Fibroblast of the conjunctiva (primary cell): ENCODE measurements around the gene SLC44A4.
"Not testable (repeated sequence)": the region's sequence is repeated elsewhere in the genome, so short reads cannot be mapped to it uniquely, and the experiment has no call there.

Experiments used
- DNase-seq: peaks from one replicate; pipeline ENCODE4 v3.0.0-alpha.2; 2010; ENCODE audit warnings: low read depth

Gene SLC44A4

GRCh38 chr6:31878726-31879125, at the start of gene SLC44A4:
TSS of gene SLC44A4 (minus strand) at chr6:31878997. CDS start at chr6:31878980, 17 bp downstream.
- no peak for DNase-seq

- no peak for DNase-seq
Observed at GRCh38 chr6:31928672-31928939, 49.8 kb upstream of the SLC44A4 start.

DNA sequence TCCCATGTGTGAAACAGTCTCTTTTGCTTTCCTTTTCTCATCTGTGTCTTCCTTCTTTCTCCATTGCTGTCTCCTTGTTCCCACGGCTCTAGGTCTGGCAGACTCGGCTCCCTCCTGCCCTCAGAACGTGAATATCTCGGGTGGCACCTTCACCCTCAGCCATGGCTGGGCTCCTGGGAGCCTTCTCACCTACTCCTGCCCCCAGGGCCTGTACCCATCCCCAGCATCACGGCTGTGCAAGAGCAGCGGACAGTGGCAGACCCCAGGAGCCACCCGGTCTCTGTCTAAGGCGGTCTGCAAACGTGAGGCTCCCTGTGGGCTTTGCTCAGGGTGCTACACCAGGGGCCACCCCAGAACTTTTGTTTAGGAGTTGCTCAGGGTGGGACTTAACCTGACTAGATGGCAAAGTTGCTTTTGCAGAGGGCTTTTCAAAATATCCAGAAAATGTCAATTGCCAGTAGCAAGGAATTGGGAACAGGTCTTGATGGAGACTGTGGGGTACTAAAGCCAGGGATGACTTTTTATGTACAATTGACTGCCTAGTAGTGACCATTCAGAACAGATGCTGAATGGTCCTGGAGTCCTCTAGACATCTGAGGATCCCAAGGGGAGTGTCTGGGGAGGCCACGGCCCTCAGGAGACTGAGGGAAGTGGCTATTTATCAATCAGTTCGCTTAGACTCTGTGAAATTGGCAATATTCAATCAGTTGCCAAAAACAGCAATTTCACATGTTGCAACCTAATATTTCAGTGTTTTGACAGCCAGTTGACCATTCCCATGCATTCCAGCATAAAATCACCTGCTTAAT, 49.3 kb upstream of the SLC44A4 start:
- DNase-seq = no peak

- DNase-seq = no peak
Observed at GRCh38 chr6:31927242-31927862, 48.6 kb upstream of the SLC44A4 start, which contains the start of gene C2. TSS of gene C2 (plus strand) at chr6:31927717. CDS start at chr6:31927753, 36 bp downstream.

DNA sequence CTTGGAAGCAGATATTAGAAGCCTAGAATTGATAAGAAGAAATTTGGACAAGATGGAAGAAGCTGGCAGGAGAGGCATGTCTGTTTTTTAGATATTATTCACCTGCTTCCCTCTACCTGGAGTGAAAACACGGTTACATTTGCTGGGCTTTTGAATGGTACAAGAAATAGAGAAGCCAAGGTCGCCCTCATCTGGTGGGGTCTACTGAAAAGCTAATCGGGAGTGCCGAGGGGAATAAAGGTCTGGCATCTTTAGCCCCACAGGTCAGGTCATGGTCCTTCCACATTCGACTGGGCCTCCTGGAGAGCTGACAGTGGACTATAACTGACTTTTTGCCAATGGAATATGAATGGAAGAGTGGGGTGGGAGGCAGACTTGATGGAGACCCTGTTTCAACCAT, 44.1 kb upstream of the SLC44A4 start:
- no peak for DNase-seq

GRCh38 chr6:31920811-31921210, 42.0 kb upstream of the SLC44A4 start:
- no peak for DNase-seq

DNA sequence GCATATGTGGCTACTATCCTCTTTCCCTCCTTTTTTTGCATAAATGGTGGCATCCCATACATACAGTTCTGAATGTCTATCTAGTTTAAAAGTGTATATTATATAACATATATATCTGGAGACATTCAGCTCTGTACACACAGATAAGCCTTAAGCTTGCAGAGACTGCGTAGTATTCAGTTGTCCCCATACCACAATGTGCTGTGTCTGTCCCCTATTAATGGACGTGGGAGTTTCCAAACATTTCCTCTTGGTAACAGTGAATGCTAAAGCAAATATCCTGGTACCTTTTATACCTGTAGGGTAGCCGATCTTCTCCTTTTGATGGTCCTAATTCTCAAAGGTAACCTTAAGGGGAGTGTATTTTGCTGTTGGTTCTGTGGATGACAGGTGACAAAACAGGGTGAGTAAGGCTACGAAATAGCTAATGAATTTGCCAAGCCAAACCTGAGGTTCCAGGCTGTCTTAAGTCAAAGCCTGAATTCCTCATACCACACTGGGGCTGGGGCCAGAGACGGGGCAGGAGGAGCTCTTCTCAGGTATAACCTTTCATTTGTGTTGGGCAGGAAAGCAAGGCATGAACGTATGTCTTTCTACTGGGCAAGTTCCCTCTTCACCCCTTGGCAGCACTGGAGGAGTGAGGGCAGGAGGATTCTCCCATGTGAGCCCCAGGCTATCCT, 41.0 kb upstream of the SLC44A4 start:
- DNase-seq = no peak

- DNase-seq = no peak
Observed at GRCh38 chr6:31918069-31918720, 39.4 kb upstream of the SLC44A4 start.

- DNase-seq = no peak
Observed at GRCh38 chr6:31915756-31916155, 37.0 kb upstream of the SLC44A4 start.

- no peak for DNase-seq
Observed at GRCh38 chr6:31915351-31915750, 36.6 kb upstream of the SLC44A4 start.

DNA sequence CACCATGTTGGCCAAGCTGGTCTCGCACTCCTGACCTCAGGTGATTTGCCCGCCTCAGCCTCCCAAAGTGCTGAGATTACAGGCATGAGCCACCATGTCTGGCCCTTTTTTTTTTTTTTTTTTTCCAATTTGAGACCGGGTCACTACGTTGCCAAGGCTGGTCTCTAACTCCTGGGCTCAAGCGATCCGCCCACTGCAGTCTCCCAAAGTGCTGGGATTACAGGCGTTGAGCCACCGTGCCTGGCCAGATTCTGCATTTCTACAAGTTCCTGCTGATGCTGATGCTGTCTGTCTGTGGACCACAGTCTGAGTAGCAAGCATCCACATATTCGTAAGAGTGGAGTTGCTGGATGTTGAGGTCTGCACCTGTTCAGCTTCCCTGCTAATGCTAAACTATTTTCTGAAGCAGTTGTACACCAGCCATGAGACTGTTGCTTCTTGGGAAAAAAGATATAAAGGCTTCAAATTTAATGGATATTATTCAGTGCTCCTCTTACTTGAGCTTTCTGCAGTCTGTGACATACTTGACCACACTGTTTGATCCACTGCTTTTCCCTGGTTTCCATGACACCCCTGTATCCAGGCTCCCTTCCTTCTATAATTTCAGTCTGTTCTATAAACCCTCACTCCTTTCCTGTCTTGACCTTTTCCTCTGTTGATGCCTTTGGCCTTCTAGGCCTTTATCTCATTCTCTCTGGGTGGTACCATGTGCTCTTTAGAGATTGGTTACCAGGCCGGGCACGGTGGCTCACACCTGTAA, 33.2 kb upstream of the SLC44A4 start:
- DNase-seq = no peak

DNA sequence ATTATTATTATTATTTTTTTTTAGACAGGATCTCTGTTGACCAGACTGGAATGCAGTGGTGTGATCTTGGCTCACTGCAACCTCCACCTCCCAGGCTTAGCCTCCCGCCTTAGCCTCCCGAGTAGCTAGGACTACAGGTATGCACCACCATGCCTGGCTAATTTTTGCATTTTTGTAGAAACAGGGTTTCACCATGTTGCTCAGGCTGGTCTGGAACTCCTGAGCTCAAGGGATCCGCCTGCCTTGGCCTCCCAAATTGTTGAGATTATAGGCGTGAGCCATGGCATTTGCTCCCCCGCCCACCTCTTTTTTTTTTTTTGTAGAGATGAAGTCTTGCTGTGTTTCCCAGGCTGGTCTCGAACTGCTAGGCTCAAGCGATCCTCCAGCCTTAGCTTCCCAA, 30.5 kb upstream of the SLC44A4 start:
- DNase-seq = not testable (repeated sequence)

DNA sequence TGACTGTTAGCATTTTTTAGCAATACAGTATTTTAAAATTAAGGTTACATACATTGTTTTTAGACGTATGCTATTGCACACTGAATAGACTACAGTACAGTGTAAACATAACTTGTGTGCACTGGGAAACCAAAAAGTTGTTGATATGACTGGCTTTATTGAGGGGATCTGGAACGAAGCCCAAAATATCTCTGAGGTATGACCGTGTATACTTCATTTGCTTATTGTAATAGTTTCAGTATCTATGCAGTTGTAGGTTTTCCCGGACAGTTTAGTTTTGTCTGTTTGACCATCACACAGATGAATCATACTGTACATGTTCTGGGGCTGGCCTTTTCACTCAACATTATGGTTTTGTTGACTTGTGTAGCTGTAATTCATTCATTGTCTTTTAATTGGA, 30.0 kb upstream of the SLC44A4 start:
- DNase-seq = no peak

GRCh38 chr6:31908255-31908654, 29.5 kb upstream of the SLC44A4 start:
- DNase-seq = not testable (repeated sequence)

- DNase-seq = peak; percentile 71
Observed at GRCh38 chr6:31907158-31907813, 28.5 kb upstream of the SLC44A4 start.

GRCh38 chr6:31906727-31907126, 27.9 kb upstream of the SLC44A4 start:
- not testable (repeated sequence) for DNase-seq

- DNase-seq = no peak
Observed at GRCh38 chr6:31906122-31906521, 27.3 kb upstream of the SLC44A4 start.

DNA sequence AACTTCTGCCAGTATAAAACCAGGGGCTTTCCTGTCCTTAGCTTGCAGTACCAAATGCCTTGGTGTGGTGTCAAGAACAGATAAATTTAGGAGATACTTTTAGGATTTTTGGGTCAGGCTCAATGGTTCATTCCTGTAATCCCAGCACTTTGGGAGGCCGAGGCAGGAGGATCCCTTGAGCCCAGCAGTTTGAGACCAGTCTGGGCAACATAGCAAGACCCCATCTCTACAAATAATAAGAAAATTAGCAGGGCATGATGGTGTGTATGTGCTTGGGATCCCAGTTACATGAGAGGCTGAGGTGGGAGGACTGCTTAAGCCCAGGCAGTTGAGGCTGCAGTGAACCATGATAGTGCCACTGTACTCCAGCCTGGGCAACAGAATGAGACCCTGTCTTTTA, 26.2 kb upstream of the SLC44A4 start:
- no peak for DNase-seq

GRCh38 chr6:31903957-31904356, 25.2 kb upstream of the SLC44A4 start:
- DNase-seq = no peak

- peak; percentile 92 for DNase-seq
Observed at GRCh38 chr6:31901953-31902643, 23.3 kb upstream of the SLC44A4 start, which contains the start of gene ZBTB12. TSS of gene ZBTB12 (minus strand) at chr6:31902086. CDS start at chr6:31901305, 781 bp downstream.
